MM.1S (cell line): ENCODE results near the gene CLMN.

ENCODE experiments used
- CTCF ChIP-seq: fragments of 300-600 bp; sonication (generic); IDR thresholded peaks from 2 replicates; pipeline ENCODE4 v1.5.1; 2016; ENCODE audit warnings: antibody characterized with exemption, low read length, mixed read lengths
- EZH2 ChIP-seq: fragments of 300-600 bp; sonication (generic); optimal IDR thresholded peaks from 2 replicates; pipeline ENCODE3; 2017; ENCODE audit warnings: low read depth, mild to moderate bottlenecking, antibody characterized with exemption, low read length, mixed read lengths
- EZH2phosphoT487 ChIP-seq: fragments of 300-600 bp; sonication (generic); IDR thresholded peaks from 2 replicates; pipeline ENCODE4 v1.6.1; 2018; ENCODE audit warnings: antibody characterized with exemption, low read length

GRCh38 chr14:95237121-95237957, 82.4 kb downstream of the CLMN start:
- no peak for TF ChIP-seq CTCF
- no peak for TF ChIP-seq EZH2phosphoT487
- TF ChIP-seq EZH2, result no peak
